DND-41 (cell line): ENCODE data around the gene KIF17.

ENCODE experiments used
- ATAC-seq: fragments of 200-7000 bp; cut with Tn5 transposase; 3 replicates; pipeline ENCODE4 v1.9.1; 2021; ENCODE audit warnings: low read depth; ENCODE audit not compliant: insufficient read depth
- DNase-seq: peaks from one replicate; pipeline ENCODE4 v3.0.0-alpha.2; 2020
- H2AFZ ChIP-seq: 2 replicates; pipeline ENCODE4 v1.6.0; 2012; ENCODE audit warnings: low read depth, low read length
- H3K27ac ChIP-seq: 2 replicates; pipeline ENCODE4 v1.5.1; 2012; ENCODE audit warnings: low read length, inconsistent platforms
- H3K27me3 ChIP-seq: fragments of 200-600 bp; sonication (generic); 2 replicates; pipeline ENCODE4 v1.6.0; 2012; ENCODE audit warnings: low read length, mild to moderate bottlenecking, inconsistent platforms; ENCODE audit not compliant: insufficient read depth, poor library complexity
- H3K36me3 ChIP-seq: 2 replicates; pipeline ENCODE4 v1.5.1; 2012; ENCODE audit warnings: low read length, inconsistent platforms; ENCODE audit not compliant: insufficient read depth
- H3K4me1 ChIP-seq: 2 replicates; pipeline ENCODE4 v1.5.1; 2012; ENCODE audit warnings: mild to moderate bottlenecking, low read length; ENCODE audit not compliant: insufficient read depth
- H3K4me2 ChIP-seq: 2 replicates; pipeline ENCODE4 v1.6.0; 2012; ENCODE audit warnings: mild to moderate bottlenecking, moderate library complexity, low read length, inconsistent platforms; ENCODE audit not compliant: insufficient read depth
- H3K4me3 ChIP-seq, 2 experiments: fragments of 200-600 bp in 1 of 2; shearing (Covaris generic) in 1 of 2; 2 replicates each; pipeline ENCODE4 v1.5.1; 2012 to 2016; ENCODE audit warnings: inconsistent platforms in 2 of 2, low read length in 2 of 2, mild to moderate bottlenecking in 2 of 2, low read depth in 1 of 2, moderate library complexity in 1 of 2
- H3K79me2 ChIP-seq: 2 replicates; pipeline ENCODE4 v1.6.0; 2012; ENCODE audit warnings: low read length, inconsistent platforms; ENCODE audit not compliant: insufficient read depth
- H3K9ac ChIP-seq: 2 replicates; pipeline ENCODE4 v1.6.0; 2012; ENCODE audit warnings: low read depth, mild to moderate bottlenecking, inconsistent platforms, low read length, moderate library complexity
- H3K9me3 ChIP-seq: 2 replicates; pipeline ENCODE4 v1.5.1; 2012; ENCODE audit warnings: low read length, moderate library complexity, mild to moderate bottlenecking, inconsistent platforms; ENCODE audit not compliant: insufficient read depth, severe bottlenecking
- H4K20me1 ChIP-seq: 2 replicates; pipeline ENCODE4 v1.6.0; 2012; ENCODE audit warnings: low read length; ENCODE audit not compliant: insufficient read depth
- EZH2 ChIP-seq: IDR thresholded peaks from 3 replicates; pipeline ENCODE4 v1.6.1; 2012; ENCODE audit warnings: borderline replicate concordance, low read depth, mild to moderate bottlenecking, moderate library complexity, low read length, inconsistent platforms; ENCODE audit not compliant: severe bottlenecking
- TF ChIP-seq, protein P1 (sequence below): IDR thresholded peaks from 2 replicates; pipeline ENCODE4 v1.5.1; 2012; ENCODE audit warnings: borderline replicate concordance, low read length, moderate library complexity, mild to moderate bottlenecking; ENCODE audit not compliant: poor library complexity, severe bottlenecking; ENCODE audit errors: extremely low read depth

Gene KIF17

DNA sequence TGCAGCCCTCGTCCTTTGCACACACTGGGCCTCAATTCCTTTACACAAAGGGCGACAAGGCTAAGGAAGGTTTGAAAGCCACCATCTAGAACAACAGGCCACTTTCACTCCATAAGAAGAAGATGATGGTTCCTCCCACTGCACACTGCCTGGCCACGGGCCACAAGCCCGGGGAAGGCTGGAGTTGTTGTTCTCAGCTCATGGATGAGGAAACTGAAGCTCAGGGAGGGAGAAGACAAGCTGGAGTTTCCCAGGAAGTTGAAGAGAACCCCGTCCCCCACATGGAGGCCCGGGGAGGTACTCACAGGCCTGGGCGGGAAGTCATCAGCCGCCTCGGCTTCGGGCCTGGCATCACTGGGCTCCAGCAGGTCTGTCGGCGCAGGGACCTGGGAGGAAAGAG is 32.1 kb downstream of the KIF17 start:
- DNase-seq (no peak), ATAC-seq (no peak)
- no peaks in the 10 kb centered on the region for H3K79me2 ChIP-seq
- TF ChIP-seq, protein P1, sequence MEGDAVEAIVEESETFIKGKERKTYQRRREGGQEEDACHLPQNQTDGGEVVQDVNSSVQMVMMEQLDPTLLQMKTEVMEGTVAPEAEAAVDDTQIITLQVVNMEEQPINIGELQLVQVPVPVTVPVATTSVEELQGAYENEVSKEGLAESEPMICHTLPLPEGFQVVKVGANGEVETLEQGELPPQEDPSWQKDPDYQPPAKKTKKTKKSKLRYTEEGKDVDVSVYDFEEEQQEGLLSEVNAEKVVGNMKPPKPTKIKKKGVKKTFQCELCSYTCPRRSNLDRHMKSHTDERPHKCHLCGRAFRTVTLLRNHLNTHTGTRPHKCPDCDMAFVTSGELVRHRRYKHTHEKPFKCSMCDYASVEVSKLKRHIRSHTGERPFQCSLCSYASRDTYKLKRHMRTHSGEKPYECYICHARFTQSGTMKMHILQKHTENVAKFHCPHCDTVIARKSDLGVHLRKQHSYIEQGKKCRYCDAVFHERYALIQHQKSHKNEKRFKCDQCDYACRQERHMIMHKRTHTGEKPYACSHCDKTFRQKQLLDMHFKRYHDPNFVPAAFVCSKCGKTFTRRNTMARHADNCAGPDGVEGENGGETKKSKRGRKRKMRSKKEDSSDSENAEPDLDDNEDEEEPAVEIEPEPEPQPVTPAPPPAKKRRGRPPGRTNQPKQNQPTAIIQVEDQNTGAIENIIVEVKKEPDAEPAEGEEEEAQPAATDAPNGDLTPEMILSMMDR: no peak
- TF ChIP-seq EZH2: no peak
- H3K4me3 ChIP-seq: no peak overlapping the region
- H3K27me3 ChIP-seq: no peaks in the 10 kb centered on the region
- H4K20me1 ChIP-seq: no peaks in the 10 kb centered on the region
- H3K9ac ChIP-seq: no peak overlapping the region
- no peaks in the 10 kb centered on the region for H3K4me1 ChIP-seq
- no peaks in the 10 kb centered on the region for H3K36me3 ChIP-seq
- H3K4me2 ChIP-seq: no peak overlapping the region
- no peak overlapping the region for H3K27ac ChIP-seq
- H2AFZ ChIP-seq: no peak overlapping the region
- H3K9me3 ChIP-seq: no peaks in the 10 kb centered on the region

DNA sequence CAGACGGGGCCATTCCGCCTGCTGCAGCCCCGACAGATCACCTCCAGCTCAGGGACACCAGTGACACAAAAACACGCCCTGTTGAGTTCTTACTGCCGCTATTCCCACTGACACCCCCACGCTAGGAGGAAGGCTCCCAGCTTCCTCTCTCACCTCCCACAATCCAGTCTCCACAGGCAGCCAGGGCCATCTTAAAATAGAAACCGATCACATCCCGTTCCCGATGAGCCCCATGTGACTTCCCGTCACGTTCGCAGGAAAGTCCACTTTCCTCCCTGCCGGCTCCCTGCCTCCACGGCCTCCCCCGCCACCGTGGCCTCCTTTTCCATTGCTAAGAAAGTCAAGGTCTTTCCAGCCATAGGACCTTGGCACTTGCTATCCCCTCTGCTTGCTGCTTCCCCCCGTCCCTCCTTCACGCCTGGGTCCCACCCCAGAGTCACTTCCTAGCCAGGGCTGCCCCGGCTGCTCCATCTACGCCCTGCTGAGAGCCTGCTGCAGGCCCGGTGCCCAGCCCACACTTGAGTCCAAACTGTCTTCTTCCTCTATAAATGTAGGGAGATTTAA is 32.6 kb downstream of the KIF17 start:
- Histone ChIP-seq H3K4me2 (no peak overlapping the region), H3K27me3 (no peaks in the 10 kb centered on the region), H3K79me2 (no peaks in the 10 kb centered on the region), H3K4me3 (no peak overlapping the region), H2AFZ (no peak overlapping the region), H3K9me3 (no peaks in the 10 kb centered on the region), H3K4me1 (no peaks in the 10 kb centered on the region), H3K36me3 (no peaks in the 10 kb centered on the region), H4K20me1 (no peaks in the 10 kb centered on the region), H3K27ac (no peak overlapping the region), H3K9ac (no peak overlapping the region)
- TF ChIP-seq EZH2: no peak
- TF ChIP-seq, protein P1: no peak
- DNase-seq (no peak), ATAC-seq (no peak)

DNA sequence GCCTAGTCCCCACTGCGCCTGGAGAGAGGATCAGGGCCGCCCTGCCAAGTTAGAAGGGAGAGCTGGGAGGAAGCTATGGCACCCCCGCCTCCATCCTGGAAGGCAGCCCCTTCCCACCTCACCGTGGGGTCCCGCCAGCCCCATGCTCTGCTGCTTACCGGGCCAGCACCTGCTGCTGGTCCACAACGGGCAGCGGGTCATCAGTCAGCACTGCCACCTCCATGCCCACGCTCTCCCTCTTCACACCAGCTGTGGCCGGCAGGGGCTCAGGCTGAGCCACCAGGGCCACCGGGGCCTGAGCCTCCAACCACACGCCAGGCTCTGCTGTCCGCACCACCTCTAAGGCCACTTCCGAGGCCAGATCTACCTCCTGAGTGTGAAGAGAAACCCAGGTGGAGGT is 33.2 kb downstream of the KIF17 start:
- no peak for ATAC-seq
- no peak overlapping the region for H3K9ac ChIP-seq
- no peak for TF ChIP-seq EZH2
- TF ChIP-seq, protein P1: no peak

DNA sequence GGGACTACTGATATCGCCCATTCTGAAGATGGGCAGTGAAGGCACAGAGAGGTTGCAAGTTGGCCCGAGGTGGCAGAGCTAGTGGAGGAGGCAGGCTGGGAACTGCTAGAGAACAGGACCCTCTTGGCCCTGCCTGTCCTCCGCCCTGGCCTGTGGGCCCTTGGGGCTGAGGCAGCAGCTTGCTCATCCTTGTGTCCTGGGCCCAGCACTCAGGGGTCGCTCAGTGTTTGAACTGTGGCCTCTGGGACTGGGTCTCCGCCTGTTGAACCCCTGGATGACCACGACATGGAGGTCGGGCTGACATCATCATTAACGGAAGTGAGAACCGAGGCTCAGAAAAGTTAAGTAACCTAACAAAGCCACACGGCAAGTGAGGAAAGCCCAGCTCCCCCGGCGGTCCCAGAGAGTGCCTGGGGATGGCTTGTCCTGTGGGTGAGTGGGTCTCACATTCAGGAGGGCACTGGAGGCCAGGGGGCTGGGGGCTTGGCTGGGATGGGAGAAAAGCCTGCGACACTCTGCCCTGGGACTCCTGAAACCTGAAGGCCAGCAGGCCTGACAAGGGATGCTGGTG is 33.7 kb downstream of the KIF17 start:
- Histone ChIP-seq H3K9me3 (no peaks in the 10 kb centered on the region), H4K20me1 (no peaks in the 10 kb centered on the region), H3K4me1 (no peaks in the 10 kb centered on the region), H3K79me2 (no peaks in the 10 kb centered on the region), H3K4me2 (no peak overlapping the region), H3K36me3 (no peaks in the 10 kb centered on the region), H3K4me3 (no peak overlapping the region), H3K9ac (no peak overlapping the region), H3K27me3 (no peaks in the 10 kb centered on the region), H3K27ac (no peak overlapping the region), H2AFZ (no peak overlapping the region)
- DNase-seq (no peak), ATAC-seq (no peak)
- TF ChIP-seq, protein P1: no peak
- no peak for TF ChIP-seq EZH2

More for the DNA sequence above, 33.2 kb downstream of the KIF17 start:
- Histone ChIP-seq H3K4me3 (no peak overlapping the region), H3K4me2 (no peak overlapping the region), H3K27ac (no peak overlapping the region), H3K79me2 (no peaks in the 10 kb centered on the region), H3K36me3 (no peaks in the 10 kb centered on the region), H4K20me1 (no peaks in the 10 kb centered on the region), H3K4me1 (no peaks in the 10 kb centered on the region), H2AFZ (no peak overlapping the region), H3K9me3 (no peaks in the 10 kb centered on the region), H3K27me3 (no peaks in the 10 kb centered on the region)
- no peak for DNase-seq
